ENCODE data around the gene FBXW8. TPM values are rescaled to one million over a fixed set of nuclear protein-coding genes. Genes with fewer than 3 reads are reported as not detected.
A peak's percentile ranks its signal among the peaks of the same experiment; 100 is the strongest.

FBXW8 gene
- total RNA-seq, 1 experiment from 2014 or later, result 16.8 TPM

GRCh38 chr12:117038919-117039318 is 128.2 kb downstream of the FBXW8 start:
- DNase-seq (ENCODE audit: low spot score), result no peak

- no peak for DNase-seq (ENCODE audit: low spot score)
Measured at GRCh38 chr12:117039891-117040309, 129.2 kb downstream of the FBXW8 start.

GRCh38 chr12:117040496-117040895 is 129.7 kb downstream of the FBXW8 start:
- DNase-seq (ENCODE audit: low spot score), result no peak

- no peak for DNase-seq (ENCODE audit: low spot score)
Measured at GRCh38 chr12:117041798-117042170, 131.0 kb downstream of the FBXW8 start.

DNA sequence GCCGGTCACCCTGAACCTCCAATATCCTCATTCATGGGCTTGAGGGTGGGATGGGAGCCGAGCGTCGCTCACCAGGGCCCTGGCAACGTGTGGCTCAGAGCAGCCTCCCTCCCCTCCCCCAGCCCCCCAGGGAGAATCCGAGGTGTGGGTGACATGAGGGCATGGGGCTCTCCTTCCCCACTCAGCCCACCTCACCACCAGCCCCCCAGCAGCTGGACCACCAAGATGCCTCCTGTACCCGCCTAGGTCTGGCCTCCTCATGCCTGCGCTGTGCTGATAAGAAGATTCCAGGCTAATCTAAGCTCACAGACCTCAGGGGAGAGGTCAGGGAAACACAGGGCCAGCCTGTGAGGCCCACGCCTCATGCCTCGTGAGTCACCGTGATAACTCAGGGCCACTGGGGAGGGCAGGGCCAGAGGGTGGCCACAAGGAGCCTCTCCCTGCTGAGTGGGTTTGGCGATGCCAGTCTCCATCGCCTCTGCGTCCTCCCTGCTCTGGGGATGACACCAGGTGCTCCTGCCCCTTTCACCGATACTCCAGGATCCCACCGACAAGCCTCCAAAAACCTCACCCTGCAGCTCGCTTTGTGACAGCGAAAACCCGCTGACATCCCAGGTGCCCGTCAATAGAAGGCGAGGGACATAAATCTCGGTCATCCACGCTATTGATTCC is 131.6 kb downstream of the FBXW8 start:
- DNase-seq (ENCODE audit: low spot score), result peak; percentile 61

- no peak for DNase-seq (ENCODE audit: low spot score)
Measured at GRCh38 chr12:117042862-117043261, 132.1 kb downstream of the FBXW8 start.

GRCh38 chr12:117044311-117044710 is 133.6 kb downstream of the FBXW8 start:
- DNase-seq (ENCODE audit: low spot score), result no peak

DNA sequence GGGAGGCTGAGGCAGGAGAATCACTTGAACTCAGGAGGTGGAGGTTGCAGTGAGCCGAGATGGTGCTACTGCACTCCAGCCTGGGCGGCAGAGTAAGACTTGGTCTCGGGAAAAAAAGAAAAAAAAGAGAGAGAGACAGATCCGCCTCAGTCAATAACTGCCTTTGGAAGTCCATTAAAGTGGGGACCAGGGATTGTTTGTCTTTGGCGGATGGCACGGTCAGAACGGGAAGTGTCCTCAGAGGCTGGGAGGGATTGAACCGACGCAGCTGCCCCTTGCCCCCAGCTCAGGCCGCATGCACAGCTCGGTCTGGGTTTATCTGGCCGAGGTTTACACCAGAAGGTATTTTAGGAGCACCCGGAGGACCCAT is 134.0 kb downstream of the FBXW8 start:
- DNase-seq (ENCODE audit: low spot score), result no peak

DNA sequence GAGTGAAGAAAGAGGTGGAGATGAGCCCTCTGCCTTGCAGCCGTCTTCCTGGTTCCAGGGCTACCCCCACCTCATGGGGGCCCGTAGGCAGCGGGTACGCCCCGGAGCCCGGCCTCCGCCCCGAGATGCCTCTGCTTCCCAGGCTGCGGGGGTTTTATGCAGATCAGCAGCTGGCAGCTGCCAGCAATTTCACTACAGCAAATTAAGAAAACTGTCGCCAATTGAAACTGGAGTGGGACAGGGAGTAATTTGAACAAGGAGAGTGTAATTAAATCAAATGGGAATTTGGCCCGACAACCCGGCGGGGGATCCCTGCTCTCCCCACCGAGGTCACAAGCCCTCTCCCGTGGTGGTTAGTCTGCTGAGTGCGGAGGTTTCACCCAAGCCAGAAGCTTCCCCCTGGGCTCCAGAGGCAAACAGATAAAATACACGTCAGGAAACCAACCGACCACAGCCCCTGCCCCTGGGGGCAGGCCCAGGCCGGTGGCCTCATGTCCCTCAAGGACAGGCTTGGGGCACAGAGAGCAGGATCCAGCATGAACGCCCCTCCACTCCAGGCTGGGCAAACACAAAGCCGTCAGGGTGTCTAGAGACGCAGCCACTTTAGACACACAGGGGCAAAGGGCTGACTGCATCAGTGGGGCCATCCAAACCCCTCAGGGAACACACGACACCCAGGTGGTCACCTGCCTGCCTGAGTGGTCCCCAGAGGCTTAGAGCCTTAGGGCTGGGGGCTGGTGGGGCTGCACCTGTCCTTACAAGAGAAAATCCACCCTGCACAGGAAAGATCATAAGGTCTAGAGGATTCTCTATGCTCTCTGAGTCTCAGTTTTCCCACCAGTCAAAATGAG is 134.6 kb downstream of the FBXW8 start:
- DNase-seq (ENCODE audit: low spot score), result no peak

- no peak for DNase-seq (ENCODE audit: low spot score)
Measured at GRCh38 chr12:117046011-117046369, 135.2 kb downstream of the FBXW8 start.

DNA sequence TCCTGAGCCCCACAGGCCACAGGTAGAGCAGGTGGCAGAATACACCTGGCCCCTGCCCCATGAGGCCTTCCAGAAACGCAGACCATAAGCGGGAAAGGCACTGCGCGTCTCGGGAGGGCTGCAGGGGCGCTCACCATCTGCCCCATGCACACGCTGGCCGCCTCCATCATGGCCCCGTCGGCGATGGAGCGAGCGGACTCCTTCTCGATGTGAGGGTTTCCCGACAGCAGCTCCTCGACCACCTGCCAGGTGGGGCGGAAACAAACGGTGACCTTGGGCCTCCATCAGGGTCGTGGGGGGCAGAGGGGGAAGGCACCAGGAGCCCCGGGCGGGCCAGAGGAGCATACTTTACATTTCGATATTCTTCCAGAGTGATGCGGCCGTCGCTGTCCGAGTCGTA is 135.7 kb downstream of the FBXW8 start:
- no peak for DNase-seq (ENCODE audit: low spot score)

GRCh38 chr12:117046861-117047530 is 136.2 kb downstream of the FBXW8 start:
- no peak for DNase-seq (ENCODE audit: low spot score)

DNA sequence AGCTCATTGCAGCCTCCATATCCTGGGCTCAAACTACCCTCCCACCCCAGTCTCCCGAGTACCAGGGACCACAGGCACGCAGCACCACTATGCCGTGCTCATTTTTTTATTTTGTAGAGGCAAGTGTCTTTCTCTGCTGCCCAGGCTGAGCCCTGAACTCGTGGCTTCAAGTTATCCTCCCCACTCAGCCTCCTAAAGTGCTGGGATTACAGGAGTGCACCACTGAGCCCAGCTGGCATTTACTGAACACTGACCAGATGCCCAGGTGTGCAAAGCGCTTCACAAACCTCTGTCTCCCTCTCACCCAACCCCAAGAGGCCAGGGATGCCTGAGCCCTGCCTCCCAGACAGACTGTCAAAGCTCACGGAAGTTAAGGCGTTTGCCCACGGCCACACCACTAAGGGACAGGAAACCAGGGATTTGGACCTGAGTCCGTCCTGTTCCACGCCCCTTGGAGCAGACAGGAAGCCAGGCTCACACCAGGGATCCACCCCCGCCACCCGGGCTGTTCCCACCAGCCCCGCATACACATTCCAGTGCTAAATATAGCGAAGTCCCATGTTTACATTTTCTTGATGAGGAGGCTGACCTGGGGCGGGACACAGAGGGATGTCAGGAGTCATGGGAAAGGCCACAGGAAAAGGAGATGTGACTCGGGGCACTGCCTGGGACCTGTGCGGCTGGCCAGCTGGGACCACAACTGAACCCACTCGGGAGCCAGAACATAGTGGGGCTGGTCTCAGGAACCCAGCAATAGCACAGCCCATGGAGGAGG is 137.2 kb downstream of the FBXW8 start:
- peak; percentile 82 for DNase-seq (ENCODE audit: low spot score)

DNA sequence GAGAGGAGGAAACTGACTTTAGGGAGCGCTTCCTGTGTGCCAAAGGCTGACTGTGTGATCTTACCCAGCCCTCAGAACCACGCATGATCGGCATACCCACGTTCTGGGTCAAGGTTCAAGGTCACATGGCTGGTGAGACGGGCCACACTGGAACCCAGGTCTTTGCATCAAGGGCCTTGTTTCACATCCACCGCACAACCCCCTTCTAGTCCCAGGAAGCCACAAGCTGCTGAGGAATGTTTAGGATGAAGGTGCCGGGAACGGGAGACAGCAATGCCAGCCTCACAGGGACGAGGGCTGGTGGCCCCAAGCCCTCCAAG is 137.8 kb downstream of the FBXW8 start:
- DNase-seq (ENCODE audit: low spot score), result no peak

DNA sequence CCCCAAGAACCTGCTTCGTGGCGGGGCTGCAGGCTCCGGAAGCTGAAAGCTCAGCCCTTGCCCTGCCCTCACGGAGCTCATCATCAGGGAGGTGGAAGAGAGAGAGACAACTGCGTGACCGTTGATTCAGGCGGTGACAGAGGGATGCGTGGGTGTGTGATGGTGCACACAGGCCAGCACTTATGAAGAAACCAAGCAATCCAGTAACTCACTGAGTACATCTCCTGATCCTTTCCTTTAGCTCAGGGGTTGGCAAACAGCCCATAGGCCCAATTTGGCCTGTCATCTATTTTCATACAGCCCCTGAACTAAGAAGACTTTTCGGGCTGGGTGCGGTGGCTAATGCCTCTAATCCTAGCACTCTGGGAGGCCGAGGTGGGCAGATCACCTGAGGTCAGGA is 138.5 kb downstream of the FBXW8 start:
- DNase-seq (ENCODE audit: low spot score), result no peak

DNA sequence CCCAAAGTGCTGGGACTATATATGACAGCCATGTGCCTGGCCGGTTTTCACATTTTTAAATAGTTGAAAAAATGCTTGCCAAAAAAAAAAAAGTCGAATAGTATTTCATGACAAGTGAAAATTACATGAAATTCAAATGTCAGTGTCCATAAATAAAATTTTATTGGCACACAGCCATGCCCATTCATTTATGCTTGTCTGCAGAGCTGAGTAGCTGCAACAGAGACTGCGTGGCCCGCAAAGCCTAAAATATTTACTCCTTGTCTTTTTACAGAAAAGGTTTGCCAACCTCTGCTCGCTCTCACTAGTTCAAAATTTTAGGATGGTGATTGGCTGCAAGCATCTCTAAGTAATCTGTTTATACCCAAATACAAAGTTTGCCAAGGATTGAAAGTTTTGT is 139.3 kb downstream of the FBXW8 start:
- no peak for DNase-seq (ENCODE audit: low spot score)

GRCh38 chr12:117051380-117051779 is 140.6 kb downstream of the FBXW8 start:
- DNase-seq (ENCODE audit: low spot score), result no peak

DNA sequence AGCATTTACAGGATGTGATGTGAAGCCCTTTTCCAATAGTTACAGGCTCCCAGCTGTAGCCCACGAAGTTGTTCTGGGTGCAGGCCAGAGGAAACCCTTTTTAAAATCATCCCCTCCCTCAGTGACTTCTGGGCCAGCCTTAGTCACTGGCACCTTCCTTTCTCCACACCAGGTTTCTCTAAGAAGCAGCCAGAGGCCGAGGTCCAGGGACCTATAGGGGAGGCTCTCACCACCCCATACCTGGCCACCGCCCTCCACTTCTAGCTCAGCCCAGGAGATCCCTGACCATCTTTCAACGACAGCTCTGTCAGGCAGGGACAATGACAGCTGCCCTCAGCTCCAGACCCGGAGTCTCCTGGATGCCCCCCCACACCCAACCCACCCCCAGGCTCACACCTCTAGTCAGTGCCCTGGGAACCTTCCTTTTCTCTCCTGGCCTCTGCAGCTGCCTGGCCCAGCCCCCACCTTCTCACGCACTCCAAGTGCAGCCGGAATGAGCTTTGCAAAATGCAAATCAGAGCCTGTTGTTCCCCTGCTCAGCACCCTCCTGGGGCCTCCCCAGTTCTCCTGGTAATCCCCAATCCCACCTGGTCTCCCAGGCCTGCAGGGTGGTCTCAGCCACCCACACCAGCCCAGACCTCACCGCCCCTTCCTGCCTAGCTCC is 141.8 kb downstream of the FBXW8 start:
- DNase-seq (ENCODE audit: low spot score), result no peak

DNA sequence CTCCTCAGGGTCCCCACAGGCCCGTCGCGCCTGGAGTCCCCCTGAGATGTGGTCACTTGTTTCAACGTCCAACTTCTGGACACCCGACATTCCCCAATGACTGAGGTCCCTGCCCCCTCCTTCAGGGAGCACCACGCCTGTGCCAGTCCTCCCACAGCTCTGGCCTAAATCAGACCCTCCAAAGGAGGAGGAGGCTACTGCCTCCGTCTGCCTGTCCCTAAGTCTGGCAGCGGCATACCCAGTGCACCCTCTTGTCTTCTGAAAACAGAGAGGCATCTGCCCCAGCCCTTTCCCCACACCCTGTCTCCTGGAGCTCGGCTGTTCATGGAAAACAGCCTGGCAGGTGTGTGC is 142.3 kb downstream of the FBXW8 start:
- DNase-seq (ENCODE audit: low spot score), result no peak

GRCh38 chr12:117053597-117054201 is 142.9 kb downstream of the FBXW8 start:
- DNase-seq (ENCODE audit: low spot score), result no peak

GRCh38 chr12:117054279-117054678 is 143.5 kb downstream of the FBXW8 start:
- no peak for DNase-seq (ENCODE audit: low spot score)
